Panc1 (cell line): Measurements from ENCODE around the gene TMED4. TPM values are rescaled to one million over a fixed set of nuclear protein-coding genes. Genes with fewer than 3 reads are reported as not detected.
A peak's percentile ranks its signal among the peaks of the same experiment; 100 is the strongest.

ENCODE experiments used
- ATAC-seq: fragments of 200-7000 bp; cut with Tn5 transposase; 2 replicates; pipeline ENCODE4 v1.9.1; 2020; ENCODE audit warnings: mild to moderate bottlenecking, moderate library complexity
- BruUV-seq: library from RNA; stranded (reverse); fragments of 400-500 nt; replicated peaks from 2 replicates; lab custom pipeline; 2021; lab: Mats Ljungman, UMichigan
- CTCF ChIA-PET: fragments of 300-600 bp; sonication (Branson Sonifier 250); formaldehyde crosslinking; loops from one replicate; lab custom pipeline; 2022; ENCODE audit warnings: antibody characterized with exemption; lab: Charles Lee
- POLR2A ChIA-PET: fragments of 300-600 bp; sonication (Branson Sonifier 250); formaldehyde crosslinking; loops from one replicate; lab custom pipeline; 2022; ENCODE audit warnings: antibody characterized with exemption; lab: Charles Lee
- DNase-seq: peaks from one replicate; pipeline ENCODE4 v3.0.0-alpha.2; 2010; ENCODE audit warnings: low read depth, low spot score
- H3K27ac ChIP-seq: 2 replicates; pipeline ENCODE4 v1.5.1; 2011; ENCODE audit warnings: mild to moderate bottlenecking, low read length, inconsistent platforms
- H3K27me3 ChIP-seq: fragments of 200-500 bp; sonication (Bioruptor generic); 2 replicates; pipeline ENCODE4 v1.6.0; 2014; ENCODE audit warnings: low read length, inconsistent platforms; ENCODE audit not compliant: control insufficient read depth, insufficient read depth
- H3K36me3 ChIP-seq: fragments of 200-500 bp; sonication (Bioruptor generic); 2 replicates; pipeline ENCODE4 v1.5.1; 2014; ENCODE audit warnings: inconsistent platforms, mild to moderate bottlenecking, low read length, moderate library complexity; ENCODE audit not compliant: control insufficient read depth, insufficient read depth
- H3K4me1 ChIP-seq: 2 replicates; pipeline ENCODE4 v1.5.1; 2011; ENCODE audit warnings: inconsistent platforms, mild to moderate bottlenecking, low read length, moderate library complexity; ENCODE audit not compliant: control insufficient read depth, insufficient read depth
- H3K4me3 ChIP-seq, 2 experiments: 2 replicates each; pipeline ENCODE4 v1.5.1; 2011 to 2012; ENCODE audit warnings: low read depth in 2 of 2, low read length in 2 of 2, mild to moderate bottlenecking in 2 of 2, inconsistent platforms in 1 of 2, moderate library complexity in 1 of 2
- H3K9me3 ChIP-seq: fragments of 200-500 bp; sonication (Bioruptor generic); 2 replicates; pipeline ENCODE4 v1.5.1; 2014; ENCODE audit warnings: low read depth, mild to moderate bottlenecking, inconsistent platforms, low read length, moderate library complexity; ENCODE audit not compliant: control insufficient read depth, insufficient read depth
- CTCF ChIP-seq: fragments of 450-650 bp; IDR thresholded peaks from 2 replicates; pipeline ENCODE4 v1.5.1; 2017; ENCODE audit warnings: mild to moderate bottlenecking
- POLR2AphosphoS5 ChIP-seq: IDR thresholded peaks from 2 replicates; pipeline ENCODE4 v1.6.1; 2012; ENCODE audit warnings: mild to moderate bottlenecking, low read depth, low read length, moderate library complexity
- REST ChIP-seq, 2 experiments: IDR thresholded peaks; 2 replicates each; pipeline ENCODE4 v1.6.1; 2011 to 2012; ENCODE audit warnings: low read depth in 2 of 2, control low read depth in 1 of 2, low read length in 1 of 2, mild to moderate bottlenecking in 1 of 2, moderate library complexity in 1 of 2; ENCODE audit not compliant: insufficient read depth in 1 of 2
- SIN3A ChIP-seq: IDR thresholded peaks from 2 replicates; pipeline ENCODE4 v1.6.1; 2012; ENCODE audit warnings: low read depth, mild to moderate bottlenecking, low read length, moderate library complexity, borderline replicate concordance; ENCODE audit not compliant: insufficient read depth
- TCF7L2 ChIP-seq: IDR thresholded peaks from 2 replicates; pipeline ENCODE4 v1.6.1; 2011; ENCODE audit warnings: mild to moderate bottlenecking, low read depth, low read length, inconsistent platforms
- in situ Hi-C: cut with HindIII; loops from 2 replicates; pipeline ENCODE4 v1.10.0; 2016; ENCODE audit warnings: low sequenced_read_pairs, low pct_unique_long_range_greater_than_20kb
- intact Hi-C: fragments of 100-400 bp; cut with micrococcal nuclease; formaldehyde crosslinking; loops from one replicate; pipeline ENCODE4 v1.10.0; 2022; ENCODE audit not compliant: unreplicated experiment
- total RNA-seq: library from RNA; stranded (reverse); gene quantifications from one replicate; pipeline ENCODE4 v1.2.1, GENCODE V29; 2021; ENCODE audit not compliant: unreplicated experiment

Gene TMED4
- total RNA-seq, 1 experiment from 2014 or later: 123 TPM

GRCh38 chr7:44530990-44531389 is 51.0 kb downstream of the TMED4 start:
- BruUV-seq: no TSS peak
- no peak overlapping the region for H3K27ac ChIP-seq
- no peak for TF ChIP-seq TCF7L2
- no peak for TF ChIP-seq CTCF
- no peak for TF ChIP-seq SIN3A
- TF ChIP-seq POLR2AphosphoS5: no peak
- TF ChIP-seq REST (IDR thresholded peaks at IDR 0.05; ENCODE audit: insufficient read depth in 1 of 2, low read depth in 2 of 2, low read length in 1 of 2): no peak
- no peak overlapping the region for H3K4me3 ChIP-seq
- H3K27me3 ChIP-seq: no peaks in the 10 kb centered on the region
- CTCF ChIA-PET: no interaction called here
- H3K9me3 ChIP-seq: no peaks in the 10 kb centered on the region
- DNase-seq: no peak
- in situ Hi-C loops: no loop called here
- POLR2A ChIA-PET: no interaction called here
- H3K36me3 ChIP-seq: no peaks in the 10 kb centered on the region
- no peaks in the 10 kb centered on the region for H3K4me1 ChIP-seq
- intact Hi-C loops: no loop called here
- peak; percentile 32; the same call in 1 of the 2 replicates for ATAC-seq

Other genes starting within 250 kb of the TMED4 start
- gene NUDCD3, start 91.6 kb downstream of the TMED4 start, total RNA-seq: 117 TPM
- not detected for gene NPC1L1, start 40.9 kb downstream of the TMED4 start, total RNA-seq
- gene DDX56, start 8.3 kb downstream of the TMED4 start, total RNA-seq: 147 TPM
- gene OGDH, start 24.4 kb upstream of the TMED4 start, total RNA-seq: 166 TPM
- gene ZMIZ2, start 166.6 kb upstream of the TMED4 start, total RNA-seq: 137 TPM
- gene PPIA, start 214.4 kb upstream of the TMED4 start, total RNA-seq: 3,706 TPM